Peyer's patch (tissue), 4 donors: ENCODE measurements around the gene ZNF628. TPM values are rescaled to one million over a fixed set of nuclear protein-coding genes. Genes with fewer than 3 reads are reported as not detected.

Source experiments
- DNase-seq, 3 donors: peaks; one replicate each; pipeline ENCODE4 v3.0.0-alpha.2; 2017 to 2019
- H3K27ac ChIP-seq, 4 donors: fragments of 200-600 bp; sonication (generic); one replicate each; pipeline ENCODE4 v1.5.1; 2016 to 2019
- H3K27me3 ChIP-seq, 2 donors: fragments of 200-600 bp; sonication (generic); one replicate each; pipeline ENCODE4 v1.5.1; 2019
- H3K36me3 ChIP-seq, 3 donors: fragments of 200-600 bp; sonication (generic); one replicate each; pipeline ENCODE4 v1.5.1; 2016 to 2019
- H3K4me1 ChIP-seq, 4 donors: fragments of 200-600 bp; sonication (generic); one replicate each; pipeline ENCODE4 v1.5.1; 2016 to 2019
- H3K4me3 ChIP-seq, 4 donors: fragments of 200-600 bp; sonication (generic); 1 replicate in 3 of 4; 2 replicates in 1 of 4; pipeline ENCODE4 v1.5.1; 2016 to 2019; ENCODE audit warnings: mild to moderate bottlenecking in 1 of 4
- H3K9me3 ChIP-seq, 4 donors: fragments of 200-600 bp; sonication (generic); one replicate each; pipeline ENCODE4 v1.5.1; 2016 to 2019; ENCODE audit warnings: mild to moderate bottlenecking in 1 of 4
- CTCF ChIP-seq, 6 experiments: fragments of 450-650 bp in 4 of 6; fragments of 200-600 bp in 2 of 6; sonication (generic) in 1 of 6; IDR thresholded peaks; one replicate each; pipeline ENCODE4 v1.5.1; 2017 to 2019; ENCODE audit warnings: antibody characterized with exemption in 6 of 6, mild to moderate bottlenecking in 3 of 6, moderate library complexity in 1 of 6
- POLR2A ChIP-seq, 2 donors: fragments of 450-650 bp; IDR thresholded peaks; one replicate each; pipeline ENCODE4 v1.5.1; 2017; ENCODE audit warnings: antibody characterized with exemption in 2 of 2, mild to moderate bottlenecking in 2 of 2, moderate library complexity in 2 of 2
- total RNA-seq, 4 donors: library from RNA; depleted of rRNA; stranded (reverse); fragments of >200 nt; gene quantifications; one replicate each; pipeline ENCODE4 v1.1.0, GENCODE V29; 2016

ZNF628 gene
- total RNA-seq, 4 donors from 2014 or later, result 10.1 to 47.0 (median 15.5) TPM

- H3K27ac ChIP-seq, result peak overlapping the region in 2 of 4 donors; percentile 75 to 90
- H3K4me1 ChIP-seq, result peaks cover 0 to 4% (median 2%) of the 10 kb centered on the region in 4 donors
- no peaks in the 10 kb centered on the region for H3K9me3 ChIP-seq
- no peak for TF ChIP-seq CTCF (IDR thresholded peaks at IDR 0.05)
- H3K4me3 ChIP-seq, result peak overlapping the region in 3 of 4 donors; percentile 49 to 57 (median 50)
- H3K36me3 ChIP-seq, result no peaks in the 10 kb centered on the region
- H3K27me3 ChIP-seq, result no peaks in the 10 kb centered on the region
- DNase-seq, result no peak
Measured at GRCh38 chr19:55504252-55504603, 27.8 kb downstream of the ZNF628 start.

DNA sequence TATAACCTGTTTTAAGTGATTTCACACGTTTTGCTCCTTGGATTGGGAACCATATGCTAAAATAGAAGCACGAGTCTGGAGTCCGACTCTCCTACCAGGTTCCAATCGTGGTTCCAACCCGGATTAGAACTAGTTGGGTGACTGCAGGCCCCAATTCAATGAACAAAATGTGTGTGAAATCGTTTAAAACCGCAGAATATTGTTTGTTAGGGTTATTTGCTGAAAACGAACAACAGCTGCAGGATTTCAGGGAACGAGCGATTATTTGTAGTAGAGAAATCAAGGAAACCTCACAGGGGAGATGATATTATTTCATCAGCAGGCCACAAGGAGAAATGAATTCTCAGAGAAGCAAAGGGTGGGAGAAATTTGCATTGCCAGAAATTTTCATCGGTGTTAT, 28.6 kb downstream of the ZNF628 start:
- peaks cover 0 to 4% (median 2%) of the 10 kb centered on the region in 4 donors for H3K4me1 ChIP-seq
- H3K36me3 ChIP-seq, result no peaks in the 10 kb centered on the region
- no peak overlapping the region for H3K4me3 ChIP-seq
- TF ChIP-seq POLR2A (IDR thresholded peaks at IDR 0.05) (no peak), CTCF (IDR thresholded peaks at IDR 0.05) (no peak)
- H3K9me3 ChIP-seq, result no peaks in the 10 kb centered on the region
- no peak overlapping the region for H3K27ac ChIP-seq
- no peaks in the 10 kb centered on the region for H3K27me3 ChIP-seq
- DNase-seq, result no peak

GRCh38 chr19:55508120-55508519, 31.7 kb downstream of the ZNF628 start:
- DNase-seq, result no peak
- Histone ChIP-seq H3K36me3 (no peaks in the 10 kb centered on the region), H3K4me3 (no peak overlapping the region), H3K9me3 (no peaks in the 10 kb centered on the region), H3K27me3 (no peaks in the 10 kb centered on the region), H3K4me1 (peaks cover 0 to 4% (median 2%) of the 10 kb centered on the region in 4 donors), H3K27ac (no peak overlapping the region)
- no peak for TF ChIP-seq CTCF (IDR thresholded peaks at IDR 0.05)
- no peak for TF ChIP-seq POLR2A (IDR thresholded peaks at IDR 0.05)

DNA sequence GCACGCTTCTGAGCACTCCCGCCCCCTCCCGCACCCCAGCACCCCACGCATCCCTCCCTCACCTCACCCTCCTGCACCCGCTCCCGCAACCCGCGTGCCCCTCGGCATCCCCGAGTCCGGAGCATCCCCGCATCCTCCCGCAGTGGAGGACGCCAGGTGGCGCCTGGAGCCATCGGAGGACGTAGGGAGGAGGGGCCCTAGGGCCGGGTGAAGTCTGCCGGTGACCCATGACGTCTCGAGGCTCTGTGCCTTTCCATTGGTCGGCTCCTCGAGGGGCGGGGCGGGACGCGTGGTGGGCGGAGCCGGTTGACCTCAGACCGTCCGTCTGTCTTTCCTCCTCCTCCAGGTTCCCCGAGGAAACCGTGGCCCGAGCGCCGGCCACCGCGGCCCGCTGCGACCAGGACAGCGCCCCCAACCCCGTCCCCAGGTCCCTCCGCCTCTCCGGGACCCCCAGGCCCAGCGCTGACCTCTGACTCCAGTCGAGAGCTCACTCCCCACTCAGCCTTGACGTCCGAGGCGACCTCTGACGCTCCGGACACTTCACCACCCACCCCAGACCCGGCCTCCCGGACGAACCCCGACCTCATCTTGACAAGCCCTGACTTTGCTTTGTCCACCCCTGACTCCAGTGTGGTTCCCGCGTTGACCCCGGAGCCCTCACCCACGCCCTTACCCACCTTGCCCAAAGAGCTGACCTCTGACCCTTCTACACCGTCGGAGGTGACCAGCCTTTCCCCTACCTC, 40.6 kb downstream of the ZNF628 start:
- H3K4me3 ChIP-seq, result peak overlapping the region; percentile 41 to 59 (median 54)
- no peaks in the 10 kb centered on the region for H3K9me3 ChIP-seq
- H3K27ac ChIP-seq, result peak overlapping the region; percentile 80 to 90 (median 84)
- DNase-seq, result peak; percentile 92 to 96 (median 96)
- H3K36me3 ChIP-seq, result no peaks in the 10 kb centered on the region
- H3K27me3 ChIP-seq, result no peaks in the 10 kb centered on the region
- H3K4me1 ChIP-seq, result peaks cover 0 to 3% (median 1%) of the 10 kb centered on the region in 4 donors
- TF ChIP-seq POLR2A (IDR thresholded peaks at IDR 0.05), result peak in 1 of 2 donors; percentile 46
- peak; percentile 82 to 96 (median 94) for TF ChIP-seq CTCF (IDR thresholded peaks at IDR 0.05)

GRCh38 chr19:55519451-55520311, 43.3 kb downstream of the ZNF628 start:
- Histone ChIP-seq H3K9me3 (no peaks in the 10 kb centered on the region), H3K27me3 (no peaks in the 10 kb centered on the region), H3K36me3 (no peaks in the 10 kb centered on the region), H3K4me3 (no peak overlapping the region), H3K4me1 (peaks cover 0 to 3% (median 1%) of the 10 kb centered on the region in 4 donors), H3K27ac (no peak overlapping the region)
- no peak for DNase-seq
- no peak for TF ChIP-seq CTCF (IDR thresholded peaks at IDR 0.05)
- TF ChIP-seq POLR2A (IDR thresholded peaks at IDR 0.05), result no peak
